C4-2B (cell line): ENCODE measurements around the gene RFX6.

ENCODE experiments used
- ZFX ChIP-seq: fragments of 450-650 bp; IDR thresholded peaks from 2 replicates; pipeline ENCODE4 v1.6.1; 2017
- TF ChIP-seq, protein P1 (sequence below): fragments of 450-650 bp; conservative IDR thresholded peaks from 2 replicates; pipeline ENCODE4 v1.5.1; 2017; ENCODE audit warnings: mild to moderate bottlenecking

DNA sequence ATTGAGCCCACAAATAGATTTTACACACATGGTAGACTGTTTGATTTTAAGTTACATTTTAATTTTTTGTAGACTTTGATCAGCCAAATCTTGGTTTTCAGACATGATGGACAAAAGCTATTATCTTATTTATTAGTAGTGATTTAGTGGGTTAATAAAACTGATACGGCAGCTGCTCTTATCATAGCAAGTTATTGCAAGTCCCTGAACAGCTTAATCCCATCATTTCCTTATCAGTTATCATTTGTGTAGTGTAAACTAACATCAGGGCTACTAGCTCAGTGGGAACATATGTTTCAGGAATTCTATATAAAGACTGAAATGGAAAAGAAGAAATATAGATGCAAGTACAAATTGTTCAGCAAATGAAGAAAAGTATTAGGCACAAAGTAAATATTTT, 10.9 kb downstream of the RFX6 start:
- TF ChIP-seq, protein P1, sequence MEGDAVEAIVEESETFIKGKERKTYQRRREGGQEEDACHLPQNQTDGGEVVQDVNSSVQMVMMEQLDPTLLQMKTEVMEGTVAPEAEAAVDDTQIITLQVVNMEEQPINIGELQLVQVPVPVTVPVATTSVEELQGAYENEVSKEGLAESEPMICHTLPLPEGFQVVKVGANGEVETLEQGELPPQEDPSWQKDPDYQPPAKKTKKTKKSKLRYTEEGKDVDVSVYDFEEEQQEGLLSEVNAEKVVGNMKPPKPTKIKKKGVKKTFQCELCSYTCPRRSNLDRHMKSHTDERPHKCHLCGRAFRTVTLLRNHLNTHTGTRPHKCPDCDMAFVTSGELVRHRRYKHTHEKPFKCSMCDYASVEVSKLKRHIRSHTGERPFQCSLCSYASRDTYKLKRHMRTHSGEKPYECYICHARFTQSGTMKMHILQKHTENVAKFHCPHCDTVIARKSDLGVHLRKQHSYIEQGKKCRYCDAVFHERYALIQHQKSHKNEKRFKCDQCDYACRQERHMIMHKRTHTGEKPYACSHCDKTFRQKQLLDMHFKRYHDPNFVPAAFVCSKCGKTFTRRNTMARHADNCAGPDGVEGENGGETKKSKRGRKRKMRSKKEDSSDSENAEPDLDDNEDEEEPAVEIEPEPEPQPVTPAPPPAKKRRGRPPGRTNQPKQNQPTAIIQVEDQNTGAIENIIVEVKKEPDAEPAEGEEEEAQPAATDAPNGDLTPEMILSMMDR = no peak
- no peak for TF ChIP-seq ZFX
